ENCODE measurements around the gene CCL3.

- TF ChIP-seq FOSL1 (IDR thresholded peaks at IDR 0.05; ENCODE audit: low read depth) (no peak), CEBPB (IDR thresholded peaks at IDR 0.05; ENCODE audit: low read depth) (no peak)
Measured at GRCh38 chr17:36131421-36131820, 41.5 kb upstream of the CCL3 start.
